HepG2 (cell line): ENCODE measurements around the gene ATP2C2. TPM values are rescaled to one million over a fixed set of nuclear protein-coding genes. Genes with fewer than 3 reads are reported as not detected.

Source experiments
- CBX2 ChIP-seq, 2 experiments: fragments of 200-600 bp in 1 of 2; sonication (generic); formaldehyde crosslinking in 1 of 2; IDR thresholded peaks; 2 replicates each; pipeline versions ENCODE4 v1.7.0 to v1.8.1; 2018 to 2022; ENCODE audit warnings: low read depth in 2 of 2, low read length in 1 of 2, mild to moderate bottlenecking in 1 of 2, missing genetic modification reagents in 1 of 2
- FLYWCH1 ChIP-seq: sonication (generic); formaldehyde crosslinking; IDR thresholded peaks from 2 replicates; pipeline ENCODE4 v1.8.1; 2023; ENCODE audit warnings: mild to moderate bottlenecking, missing genetic modification reagents
- GATAD2A ChIP-seq: IDR thresholded peaks from 2 replicates; pipeline ENCODE4 v1.6.1; 2016
- HNF4A ChIP-seq: sonication (generic); formaldehyde crosslinking; IDR thresholded peaks from 2 replicates; pipeline ENCODE4 v1.4.0; 2020; ENCODE audit warnings: missing genetic modification reagents
- MEIS2 ChIP-seq: sonication (generic); formaldehyde crosslinking; IDR thresholded peaks from 2 replicates; pipeline ENCODE4 v1.9.0; 2021; ENCODE audit warnings: mild to moderate bottlenecking, missing genetic modification reagents
- SALL1 ChIP-seq: sonication (generic); formaldehyde crosslinking; IDR thresholded peaks from 2 replicates; pipeline ENCODE4 v1.8.0; 2022; ENCODE audit warnings: mild to moderate bottlenecking, missing genetic modification reagents
- SKI ChIP-seq: fragments of 450-650 bp; IDR thresholded peaks from one replicate; pipeline ENCODE4 v1.6.1; 2018; ENCODE audit warnings: mild to moderate bottlenecking; ENCODE audit not compliant: partially characterized antibody
- SP140L ChIP-seq: sonication (generic); formaldehyde crosslinking; IDR thresholded peaks from 2 replicates; pipeline ENCODE4 v1.4.0; 2020; ENCODE audit warnings: missing genetic modification reagents, borderline replicate concordance
- U2AF1 ChIP-seq: fragments of 200-400 bp; formaldehyde crosslinking; optimal IDR thresholded peaks from 2 replicates; pipeline ENCODE3; 2017; ENCODE audit warnings: mild to moderate bottlenecking, low read depth, low read length
- ZNF329 ChIP-seq: sonication (generic); formaldehyde crosslinking; IDR thresholded peaks from 2 replicates; pipeline ENCODE4 v1.9.0; 2021; ENCODE audit warnings: low read depth, mild to moderate bottlenecking, missing genetic modification reagents
- ZNF629 ChIP-seq: sonication (generic); formaldehyde crosslinking; conservative IDR thresholded peaks from 2 replicates; pipeline ENCODE4 v1.5.0; 2020; ENCODE audit warnings: missing genetic modification reagents
- ZNF678 ChIP-seq: sonication (generic); formaldehyde crosslinking; IDR thresholded peaks from 2 replicates; pipeline ENCODE4 v1.4.0; 2020; ENCODE audit warnings: mild to moderate bottlenecking, missing genetic modification reagents
- ZSCAN25 ChIP-seq: sonication (generic); formaldehyde crosslinking; IDR thresholded peaks from 2 replicates; pipeline ENCODE4 v1.8.0; 2022; ENCODE audit warnings: mild to moderate bottlenecking, missing genetic modification reagents
- polyA plus RNA-seq, 8 experiments: library from polyadenylated mRNA; depleted of rRNA in 3 of 8; stranded (reverse) in 7 of 8; unstranded in 1 of 8; fragments of >200 nt; fragmentation: Illumina TruSeq in 4 of 8; extraction: Trizol in 4 of 8; gene quantifications; 2 replicates each; pipeline versions ENCODE4 v1.2.1 to v1.2.3, GENCODE V29; 2011 to 2016; ENCODE audit warnings: low read depth in 4 of 8, missing spikeins in 1 of 8, mixed read lengths in 1 of 8; ENCODE audit not compliant: insufficient read depth in 1 of 8
- total RNA-seq, 5 experiments: library from RNA; depleted of rRNA; stranded (reverse); fragments of >200 nt; fragmentation: Illumina TruSeq; extraction: Trizol; gene quantifications; 2 replicates each; pipeline ENCODE4 v1.2.3, GENCODE V29; 2016; ENCODE audit warnings: low read depth in 1 of 5
- TF ChIP-seq, protein P1 (sequence below): IDR thresholded peaks from 2 replicates; pipeline ENCODE4 v1.4.0; 2020; ENCODE audit warnings: mild to moderate bottlenecking, missing genetic modification reagents
- TF ChIP-seq, protein P2 (sequence below): sonication (generic); formaldehyde crosslinking; IDR thresholded peaks from 2 replicates; pipeline ENCODE4 v1.4.0; 2020; ENCODE audit warnings: missing genetic modification reagents
- TF ChIP-seq, protein P3 (sequence below): sonication (generic); formaldehyde crosslinking; IDR thresholded peaks from 2 replicates; pipeline ENCODE4 v1.4.0; 2020; ENCODE audit warnings: missing genetic modification reagents, borderline replicate concordance

ATP2C2 gene
- total and polyA plus RNA-seq, 2 of the 13 experiments (the other 11 are each of a cell fraction or from before 2014, with no cell fraction given): 0.07 TPM; not detected in 1

DNA sequence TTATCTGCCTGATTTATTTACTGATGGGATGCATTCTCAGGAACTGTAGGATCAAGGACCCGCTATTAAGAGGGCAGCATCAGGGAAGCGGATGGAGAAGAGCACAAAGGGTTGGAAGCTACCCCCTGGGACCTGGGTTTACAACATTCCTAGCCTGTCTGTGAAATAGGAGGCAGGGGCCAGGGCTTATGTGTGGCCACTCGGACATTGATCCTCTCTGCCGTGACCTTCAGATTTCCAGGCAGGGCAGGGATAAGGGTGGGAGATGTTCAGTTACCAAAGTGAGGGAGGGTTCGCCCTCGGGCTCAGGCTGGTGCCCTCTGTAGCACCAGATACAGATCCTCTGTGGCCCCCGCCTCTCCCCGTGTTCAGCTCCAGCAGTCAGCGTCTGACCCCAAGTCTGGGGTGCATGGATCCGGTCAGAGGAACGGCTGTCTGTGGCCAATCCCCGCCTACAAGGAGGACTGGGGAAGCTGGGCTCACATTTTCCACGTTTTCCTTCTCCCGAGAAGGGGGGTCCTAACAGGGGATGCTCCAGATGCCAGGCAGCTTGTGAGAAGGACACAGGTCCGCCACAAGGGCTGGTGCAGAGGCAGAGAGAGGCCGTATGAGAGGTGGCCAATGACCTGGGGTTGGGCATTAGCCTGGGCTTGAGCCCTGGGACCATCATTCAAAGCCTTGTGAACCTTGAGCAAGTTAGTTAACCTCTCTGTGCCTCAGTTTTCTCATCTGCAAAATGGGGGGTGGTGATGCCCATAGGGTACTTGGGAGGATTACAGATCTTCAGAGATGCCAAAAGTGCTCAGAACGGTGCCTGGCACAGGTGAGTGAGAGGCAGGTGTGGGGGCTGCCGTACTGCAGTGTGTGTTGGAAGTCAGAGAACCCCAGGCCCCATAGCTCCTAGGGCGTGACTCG, 48.3 kb downstream of the ATP2C2 start (continued):
- TF ChIP-seq ZNF629 (CRISPR knock-in tag) (peak; percentile 91), ZSCAN25 (no peak), SP140L (CRISPR knock-in tag) (no peak), HNF4A (CRISPR knock-in tag) (peak; percentile 72), FLYWCH1 (no peak), ZNF678 (no peak), GATAD2A (CRISPR knock-in tag) (0 out of 2 replicates have a peak, but pooled peaks have one; percentile 46), U2AF1 (no peak), SKI (peak; percentile 47), SALL1 (CRISPR knock-in tag) (peak; percentile 30; the same call in 1 of the 2 replicates), CBX2 (IDR thresholded peaks at IDR 0.05; ENCODE audit: low read depth, low read length) (no peak), CBX2 (CRISPR knock-in tag; IDR thresholded peaks at IDR 0.05; ENCODE audit: low read depth) (no peak), MEIS2 (CRISPR knock-in tag) (no peak), ZNF329 (no peak)
- TF ChIP-seq, protein P1, sequence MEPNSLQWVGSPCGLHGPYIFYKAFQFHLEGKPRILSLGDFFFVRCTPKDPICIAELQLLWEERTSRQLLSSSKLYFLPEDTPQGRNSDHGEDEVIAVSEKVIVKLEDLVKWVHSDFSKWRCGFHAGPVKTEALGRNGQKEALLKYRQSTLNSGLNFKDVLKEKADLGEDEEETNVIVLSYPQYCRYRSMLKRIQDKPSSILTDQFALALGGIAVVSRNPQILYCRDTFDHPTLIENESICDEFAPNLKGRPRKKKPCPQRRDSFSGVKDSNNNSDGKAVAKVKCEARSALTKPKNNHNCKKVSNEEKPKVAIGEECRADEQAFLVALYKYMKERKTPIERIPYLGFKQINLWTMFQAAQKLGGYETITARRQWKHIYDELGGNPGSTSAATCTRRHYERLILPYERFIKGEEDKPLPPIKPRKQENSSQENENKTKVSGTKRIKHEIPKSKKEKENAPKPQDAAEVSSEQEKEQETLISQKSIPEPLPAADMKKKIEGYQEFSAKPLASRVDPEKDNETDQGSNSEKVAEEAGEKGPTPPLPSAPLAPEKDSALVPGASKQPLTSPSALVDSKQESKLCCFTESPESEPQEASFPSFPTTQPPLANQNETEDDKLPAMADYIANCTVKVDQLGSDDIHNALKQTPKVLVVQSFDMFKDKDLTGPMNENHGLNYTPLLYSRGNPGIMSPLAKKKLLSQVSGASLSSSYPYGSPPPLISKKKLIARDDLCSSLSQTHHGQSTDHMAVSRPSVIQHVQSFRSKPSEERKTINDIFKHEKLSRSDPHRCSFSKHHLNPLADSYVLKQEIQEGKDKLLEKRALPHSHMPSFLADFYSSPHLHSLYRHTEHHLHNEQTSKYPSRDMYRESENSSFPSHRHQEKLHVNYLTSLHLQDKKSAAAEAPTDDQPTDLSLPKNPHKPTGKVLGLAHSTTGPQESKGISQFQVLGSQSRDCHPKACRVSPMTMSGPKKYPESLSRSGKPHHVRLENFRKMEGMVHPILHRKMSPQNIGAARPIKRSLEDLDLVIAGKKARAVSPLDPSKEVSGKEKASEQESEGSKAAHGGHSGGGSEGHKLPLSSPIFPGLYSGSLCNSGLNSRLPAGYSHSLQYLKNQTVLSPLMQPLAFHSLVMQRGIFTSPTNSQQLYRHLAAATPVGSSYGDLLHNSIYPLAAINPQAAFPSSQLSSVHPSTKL (CRISPR knock-in tag): peak; percentile 32; the same call in 1 of the 2 replicates
- TF ChIP-seq, protein P2, sequence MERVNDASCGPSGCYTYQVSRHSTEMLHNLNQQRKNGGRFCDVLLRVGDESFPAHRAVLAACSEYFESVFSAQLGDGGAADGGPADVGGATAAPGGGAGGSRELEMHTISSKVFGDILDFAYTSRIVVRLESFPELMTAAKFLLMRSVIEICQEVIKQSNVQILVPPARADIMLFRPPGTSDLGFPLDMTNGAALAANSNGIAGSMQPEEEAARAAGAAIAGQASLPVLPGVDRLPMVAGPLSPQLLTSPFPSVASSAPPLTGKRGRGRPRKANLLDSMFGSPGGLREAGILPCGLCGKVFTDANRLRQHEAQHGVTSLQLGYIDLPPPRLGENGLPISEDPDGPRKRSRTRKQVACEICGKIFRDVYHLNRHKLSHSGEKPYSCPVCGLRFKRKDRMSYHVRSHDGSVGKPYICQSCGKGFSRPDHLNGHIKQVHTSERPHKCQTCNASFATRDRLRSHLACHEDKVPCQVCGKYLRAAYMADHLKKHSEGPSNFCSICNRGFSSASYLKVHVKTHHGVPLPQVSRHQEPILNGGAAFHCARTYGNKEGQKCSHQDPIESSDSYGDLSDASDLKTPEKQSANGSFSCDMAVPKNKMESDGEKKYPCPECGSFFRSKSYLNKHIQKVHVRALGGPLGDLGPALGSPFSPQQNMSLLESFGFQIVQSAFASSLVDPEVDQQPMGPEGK (CRISPR knock-in tag): 0 out of 2 replicates have a peak, but pooled peaks have one; percentile 18
- TF ChIP-seq, protein P3, sequence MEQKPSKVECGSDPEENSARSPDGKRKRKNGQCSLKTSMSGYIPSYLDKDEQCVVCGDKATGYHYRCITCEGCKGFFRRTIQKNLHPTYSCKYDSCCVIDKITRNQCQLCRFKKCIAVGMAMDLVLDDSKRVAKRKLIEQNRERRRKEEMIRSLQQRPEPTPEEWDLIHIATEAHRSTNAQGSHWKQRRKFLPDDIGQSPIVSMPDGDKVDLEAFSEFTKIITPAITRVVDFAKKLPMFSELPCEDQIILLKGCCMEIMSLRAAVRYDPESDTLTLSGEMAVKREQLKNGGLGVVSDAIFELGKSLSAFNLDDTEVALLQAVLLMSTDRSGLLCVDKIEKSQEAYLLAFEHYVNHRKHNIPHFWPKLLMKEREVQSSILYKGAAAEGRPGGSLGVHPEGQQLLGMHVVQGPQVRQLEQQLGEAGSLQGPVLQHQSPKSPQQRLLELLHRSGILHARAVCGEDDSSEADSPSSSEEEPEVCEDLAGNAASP (CRISPR knock-in tag): no peak
